ENCODE results near the gene BMP3.

BMP3 gene

DNA sequence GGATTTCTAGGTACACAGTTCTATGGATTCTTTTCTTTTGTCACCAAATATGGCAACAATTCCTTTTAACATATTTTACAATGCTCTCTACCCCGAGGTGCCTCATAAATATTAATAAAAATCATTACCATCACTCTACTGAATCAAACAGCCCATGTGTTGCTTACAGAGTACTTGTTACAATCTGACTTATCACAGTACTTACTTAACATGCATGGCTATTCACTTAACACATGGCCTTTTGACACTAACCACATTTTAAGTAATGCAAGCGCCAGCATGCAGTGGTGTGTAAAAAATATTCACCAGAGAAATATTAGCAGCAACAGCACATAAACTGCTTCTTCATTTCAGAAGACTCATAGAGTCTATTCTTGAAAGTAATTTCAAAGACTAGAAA is 64.9 kb downstream of the BMP3 start:
- H3K4me2 ChIP-seq (ENCODE audit: low read length): no peak overlapping the region
- no peaks in the 10 kb centered on the region for H4K20me1 ChIP-seq (ENCODE audit: control insufficient read depth, insufficient read depth, low read depth, low read length)
- no peak overlapping the region for H3K27ac ChIP-seq (ENCODE audit: low read depth, low read length)
- no peaks in the 10 kb centered on the region for H3K27me3 ChIP-seq (ENCODE audit: control insufficient read depth, low read length)
- TF ChIP-seq EZH2phosphoT487 (IDR thresholded peaks at IDR 0.05; ENCODE audit: borderline replicate concordance, low read length): no peak
- TF ChIP-seq, protein P1, sequence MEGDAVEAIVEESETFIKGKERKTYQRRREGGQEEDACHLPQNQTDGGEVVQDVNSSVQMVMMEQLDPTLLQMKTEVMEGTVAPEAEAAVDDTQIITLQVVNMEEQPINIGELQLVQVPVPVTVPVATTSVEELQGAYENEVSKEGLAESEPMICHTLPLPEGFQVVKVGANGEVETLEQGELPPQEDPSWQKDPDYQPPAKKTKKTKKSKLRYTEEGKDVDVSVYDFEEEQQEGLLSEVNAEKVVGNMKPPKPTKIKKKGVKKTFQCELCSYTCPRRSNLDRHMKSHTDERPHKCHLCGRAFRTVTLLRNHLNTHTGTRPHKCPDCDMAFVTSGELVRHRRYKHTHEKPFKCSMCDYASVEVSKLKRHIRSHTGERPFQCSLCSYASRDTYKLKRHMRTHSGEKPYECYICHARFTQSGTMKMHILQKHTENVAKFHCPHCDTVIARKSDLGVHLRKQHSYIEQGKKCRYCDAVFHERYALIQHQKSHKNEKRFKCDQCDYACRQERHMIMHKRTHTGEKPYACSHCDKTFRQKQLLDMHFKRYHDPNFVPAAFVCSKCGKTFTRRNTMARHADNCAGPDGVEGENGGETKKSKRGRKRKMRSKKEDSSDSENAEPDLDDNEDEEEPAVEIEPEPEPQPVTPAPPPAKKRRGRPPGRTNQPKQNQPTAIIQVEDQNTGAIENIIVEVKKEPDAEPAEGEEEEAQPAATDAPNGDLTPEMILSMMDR (IDR thresholded peaks at IDR 0.05; ENCODE audit: low read depth, low read length, poor library complexity, severe bottlenecking): no peak
- H3K79me2 ChIP-seq (ENCODE audit: control insufficient read depth, low read length): no peaks in the 10 kb centered on the region
- H3K9me2 ChIP-seq (replicated peaks; ENCODE audit: control insufficient read depth, low read length): no peaks in the 10 kb centered on the region
- no peaks in the 10 kb centered on the region for H3K9me3 ChIP-seq (ENCODE audit: control insufficient read depth, insufficient read depth, low read length)
- no peaks in the 10 kb centered on the region for H3K4me1 ChIP-seq (ENCODE audit: control insufficient read depth, low read length)
- no peak overlapping the region for H3K4me3 ChIP-seq (ENCODE audit: low read length)
- no peaks in the 10 kb centered on the region for H3F3A ChIP-seq (ENCODE audit: control insufficient read depth, insufficient read depth)
- H3K36me3 ChIP-seq (ENCODE audit: control insufficient read depth, low read length): no peaks in the 10 kb centered on the region

DNA sequence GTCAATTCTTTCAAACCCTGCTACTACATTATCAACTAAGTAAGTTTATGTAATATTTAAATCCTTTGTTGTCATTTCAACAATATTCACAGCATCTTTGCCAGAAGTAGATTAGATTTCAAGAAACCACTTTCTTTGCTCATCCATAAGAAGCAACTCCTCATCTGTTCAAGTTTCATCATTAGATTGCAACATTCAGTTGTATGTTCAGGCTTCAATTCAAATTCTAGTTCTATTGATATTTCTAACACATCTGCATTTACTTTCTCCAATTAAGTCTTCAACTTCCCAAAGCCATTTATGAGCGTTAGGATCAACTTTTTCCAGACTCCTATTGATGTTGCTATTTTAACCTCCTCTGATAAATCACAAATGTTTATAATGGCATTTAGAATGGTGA is 66.1 kb downstream of the BMP3 start:
- Histone ChIP-seq H3K4me3 (ENCODE audit: low read length) (no peak overlapping the region), H3K9me3 (ENCODE audit: control insufficient read depth, insufficient read depth, low read length) (no peaks in the 10 kb centered on the region), H3K4me2 (ENCODE audit: low read length) (no peak overlapping the region), H3K4me1 (ENCODE audit: control insufficient read depth, low read length) (no peaks in the 10 kb centered on the region), H3F3A (ENCODE audit: control insufficient read depth, insufficient read depth) (no peaks in the 10 kb centered on the region), H3K27ac (ENCODE audit: low read depth, low read length) (no peak overlapping the region), H3K79me2 (ENCODE audit: control insufficient read depth, low read length) (no peaks in the 10 kb centered on the region), H3K9me2 (replicated peaks; ENCODE audit: control insufficient read depth, low read length) (no peaks in the 10 kb centered on the region), H4K20me1 (ENCODE audit: control insufficient read depth, insufficient read depth, low read depth, low read length) (no peaks in the 10 kb centered on the region), H3K36me3 (ENCODE audit: control insufficient read depth, low read length) (no peaks in the 10 kb centered on the region), H3K27me3 (ENCODE audit: control insufficient read depth, low read length) (no peaks in the 10 kb centered on the region)
- TF ChIP-seq EZH2phosphoT487 (IDR thresholded peaks at IDR 0.05; ENCODE audit: borderline replicate concordance, low read length): no peak
- TF ChIP-seq, protein P1 (IDR thresholded peaks at IDR 0.05; ENCODE audit: low read depth, low read length, poor library complexity, severe bottlenecking): no peak

DNA sequence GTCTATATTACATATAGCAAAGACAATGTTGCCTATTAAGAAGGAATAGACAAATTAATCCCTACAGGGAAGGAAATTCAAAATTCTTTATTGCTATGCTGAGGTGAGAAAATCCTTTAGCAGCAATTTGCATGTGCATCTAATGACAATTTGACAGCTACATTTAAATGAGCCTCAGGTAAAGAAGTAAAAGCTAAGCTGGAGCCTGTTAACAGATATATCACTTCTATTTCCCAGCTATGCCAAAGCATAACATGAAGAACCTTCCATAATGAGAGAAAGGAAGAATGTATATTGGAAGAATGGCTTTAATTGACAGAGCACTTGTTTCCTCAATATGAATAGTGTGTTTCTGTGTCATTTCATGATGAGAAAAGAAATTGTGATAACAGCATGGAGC is 71.6 kb downstream of the BMP3 start:
- Histone ChIP-seq H3K27me3 (ENCODE audit: control insufficient read depth, low read length) (no peaks in the 10 kb centered on the region), H3K4me1 (ENCODE audit: control insufficient read depth, low read length) (peaks cover 6% of the 10 kb centered on the region), H3F3A (ENCODE audit: control insufficient read depth, insufficient read depth) (no peaks in the 10 kb centered on the region), H3K4me3 (ENCODE audit: low read length) (no peak overlapping the region), H3K4me2 (ENCODE audit: low read length) (no peak overlapping the region), H3K79me2 (ENCODE audit: control insufficient read depth, low read length) (no peaks in the 10 kb centered on the region), H3K9me3 (ENCODE audit: control insufficient read depth, insufficient read depth, low read length) (no peaks in the 10 kb centered on the region), H3K9me2 (replicated peaks; ENCODE audit: control insufficient read depth, low read length) (no peaks in the 10 kb centered on the region), H4K20me1 (ENCODE audit: control insufficient read depth, insufficient read depth, low read depth, low read length) (no peaks in the 10 kb centered on the region), H3K36me3 (ENCODE audit: control insufficient read depth, low read length) (no peaks in the 10 kb centered on the region), H3K27ac (ENCODE audit: low read depth, low read length) (no peak overlapping the region)
- TF ChIP-seq, protein P1 (IDR thresholded peaks at IDR 0.05; ENCODE audit: low read depth, low read length, poor library complexity, severe bottlenecking): no peak
- TF ChIP-seq EZH2phosphoT487 (IDR thresholded peaks at IDR 0.05; ENCODE audit: borderline replicate concordance, low read length): no peak

DNA sequence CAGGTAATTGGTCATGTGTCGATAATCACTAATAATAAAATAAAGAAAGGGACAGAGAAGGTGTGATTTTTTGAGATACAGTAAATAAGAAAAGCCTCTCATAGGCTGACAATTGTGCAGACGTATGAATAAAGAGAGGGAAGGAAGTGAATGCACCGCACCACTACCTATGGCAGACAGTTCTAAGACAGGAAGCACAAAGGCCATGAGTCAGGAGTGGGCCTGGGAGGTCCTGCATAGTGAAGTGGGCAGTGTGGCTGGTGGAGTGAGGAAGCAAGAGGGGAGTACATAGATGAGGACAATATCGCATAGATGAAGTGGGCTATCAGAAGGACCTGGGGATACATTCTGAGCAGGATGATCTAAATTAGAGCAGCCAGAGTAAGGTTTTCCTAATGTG is 75.6 kb downstream of the BMP3 start:
- H3K79me2 ChIP-seq (ENCODE audit: control insufficient read depth, low read length): no peaks in the 10 kb centered on the region
- no peaks in the 10 kb centered on the region for H3K36me3 ChIP-seq (ENCODE audit: control insufficient read depth, low read length)
- H3K9me2 ChIP-seq (replicated peaks; ENCODE audit: control insufficient read depth, low read length): no peaks in the 10 kb centered on the region
- no peaks in the 10 kb centered on the region for H3F3A ChIP-seq (ENCODE audit: control insufficient read depth, insufficient read depth)
- H3K9me3 ChIP-seq (ENCODE audit: control insufficient read depth, insufficient read depth, low read length): no peaks in the 10 kb centered on the region
- TF ChIP-seq, protein P1 (IDR thresholded peaks at IDR 0.05; ENCODE audit: low read depth, low read length, poor library complexity, severe bottlenecking): no peak
- no peak for TF ChIP-seq EZH2phosphoT487 (IDR thresholded peaks at IDR 0.05; ENCODE audit: borderline replicate concordance, low read length)
- no peaks in the 10 kb centered on the region for H4K20me1 ChIP-seq (ENCODE audit: control insufficient read depth, insufficient read depth, low read depth, low read length)
- no peak overlapping the region for H3K4me2 ChIP-seq (ENCODE audit: low read length)
- no peak overlapping the region for H3K4me3 ChIP-seq (ENCODE audit: low read length)
- H3K4me1 ChIP-seq (ENCODE audit: control insufficient read depth, low read length): peaks cover 6% of the 10 kb centered on the region
- H3K27me3 ChIP-seq (ENCODE audit: control insufficient read depth, low read length): no peaks in the 10 kb centered on the region
- H3K27ac ChIP-seq (ENCODE audit: low read depth, low read length): no peak overlapping the region
